Astrocyte (in vitro differentiated cells and primary cell): ENCODE results near the gene GALNT17.

ENCODE experiments used
- EZH2 ChIP-seq: IDR thresholded peaks from 2 replicates; pipeline ENCODE4 v1.6.1; 2012; ENCODE audit warnings: mild to moderate bottlenecking, low read length, inconsistent platforms; ENCODE audit not compliant: insufficient read depth
- TF ChIP-seq, protein P1 (sequence below): IDR thresholded peaks from 2 replicates; pipeline ENCODE4 v1.5.1; 2011; ENCODE audit warnings: low read depth, mild to moderate bottlenecking, inconsistent platforms, low read length, moderate library complexity; ENCODE audit not compliant: insufficient read depth

DNA sequence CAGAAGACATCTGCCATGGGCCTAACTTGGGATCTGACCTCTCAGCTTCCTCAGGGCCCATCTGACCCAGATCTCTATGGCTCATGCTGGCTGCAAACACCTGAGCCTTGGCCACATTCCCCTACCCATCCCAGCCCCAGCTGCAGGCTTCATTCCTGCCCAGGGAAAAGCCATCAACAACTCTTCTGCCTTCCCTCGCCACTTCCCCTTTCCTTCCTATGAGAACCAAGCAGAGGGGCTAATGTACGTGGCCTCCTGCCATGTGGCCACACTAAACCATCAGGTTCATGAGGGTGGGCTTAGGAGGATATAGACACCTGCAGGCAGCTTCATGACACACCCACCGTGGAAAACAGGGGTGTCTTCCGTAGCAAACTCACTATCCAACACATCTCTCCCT is 312.2 kb downstream of the GALNT17 start:
- TF ChIP-seq, protein P1, sequence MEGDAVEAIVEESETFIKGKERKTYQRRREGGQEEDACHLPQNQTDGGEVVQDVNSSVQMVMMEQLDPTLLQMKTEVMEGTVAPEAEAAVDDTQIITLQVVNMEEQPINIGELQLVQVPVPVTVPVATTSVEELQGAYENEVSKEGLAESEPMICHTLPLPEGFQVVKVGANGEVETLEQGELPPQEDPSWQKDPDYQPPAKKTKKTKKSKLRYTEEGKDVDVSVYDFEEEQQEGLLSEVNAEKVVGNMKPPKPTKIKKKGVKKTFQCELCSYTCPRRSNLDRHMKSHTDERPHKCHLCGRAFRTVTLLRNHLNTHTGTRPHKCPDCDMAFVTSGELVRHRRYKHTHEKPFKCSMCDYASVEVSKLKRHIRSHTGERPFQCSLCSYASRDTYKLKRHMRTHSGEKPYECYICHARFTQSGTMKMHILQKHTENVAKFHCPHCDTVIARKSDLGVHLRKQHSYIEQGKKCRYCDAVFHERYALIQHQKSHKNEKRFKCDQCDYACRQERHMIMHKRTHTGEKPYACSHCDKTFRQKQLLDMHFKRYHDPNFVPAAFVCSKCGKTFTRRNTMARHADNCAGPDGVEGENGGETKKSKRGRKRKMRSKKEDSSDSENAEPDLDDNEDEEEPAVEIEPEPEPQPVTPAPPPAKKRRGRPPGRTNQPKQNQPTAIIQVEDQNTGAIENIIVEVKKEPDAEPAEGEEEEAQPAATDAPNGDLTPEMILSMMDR, result no peak
- TF ChIP-seq EZH2, result no peak
